AG10803 (cell line): Measurements from ENCODE around the gene AFAP1.

Source experiments
- DNase-seq: peaks from one replicate; pipeline ENCODE4 v3.0.0; 2010; ENCODE audit warnings: low read depth
- H3K4me3 ChIP-seq: 2 replicates; pipeline ENCODE4 v1.5.1; 2011; ENCODE audit warnings: mild to moderate bottlenecking, low read length, control low read depth
- CTCF ChIP-seq: conservative IDR thresholded peaks from 2 replicates; pipeline ENCODE4 v1.5.1; 2011; ENCODE audit warnings: mild to moderate bottlenecking, low read length, control low read depth, inconsistent platforms

The AFAP1 gene

GRCh38 chr4:7756071-7756470 is 183.6 kb downstream of the AFAP1 start:
- no peak for DNase-seq
- TF ChIP-seq CTCF = no peak
- H3K4me3 ChIP-seq = no peak overlapping the region

GRCh38 chr4:7755561-7755960 is 184.1 kb downstream of the AFAP1 start:
- no peak for TF ChIP-seq CTCF
- DNase-seq = no peak
- no peak overlapping the region for H3K4me3 ChIP-seq

GRCh38 chr4:7754565-7755262 is 184.9 kb downstream of the AFAP1 start:
- no peak overlapping the region for H3K4me3 ChIP-seq
- no peak for DNase-seq
- TF ChIP-seq CTCF = no peak

GRCh38 chr4:7753931-7754465 is 185.7 kb downstream of the AFAP1 start:
- H3K4me3 ChIP-seq = no peak overlapping the region
- no peak for DNase-seq
- TF ChIP-seq CTCF = no peak

- DNase-seq = no peak
- TF ChIP-seq CTCF = no peak
- no peak overlapping the region for H3K4me3 ChIP-seq
Measured at GRCh38 chr4:7753271-7753670, 186.4 kb downstream of the AFAP1 start.

GRCh38 chr4:7752649-7753048 is 187.0 kb downstream of the AFAP1 start:
- no peak for DNase-seq
- no peak overlapping the region for H3K4me3 ChIP-seq
- TF ChIP-seq CTCF = no peak

- no peak for TF ChIP-seq CTCF
- no peak overlapping the region for H3K4me3 ChIP-seq
- no peak for DNase-seq
Measured at GRCh38 chr4:7750972-7751371, 188.7 kb downstream of the AFAP1 start.
